HepG2 (cell line): ENCODE data around the gene PITX3. TPM values are rescaled to one million over a fixed set of nuclear protein-coding genes. Genes with fewer than 3 reads are reported as not detected.
A peak's percentile ranks its signal among the peaks of the same experiment; 100 is the strongest.

Experiments used
- AGO1 ChIP-seq: fragments of 200-400 bp; formaldehyde crosslinking; IDR thresholded peaks from 2 replicates; pipeline ENCODE4 v1.6.1; 2017; ENCODE audit warnings: mild to moderate bottlenecking, low read depth, low read length, moderate library complexity; ENCODE audit not compliant: poor library complexity, severe bottlenecking
- ARNT ChIP-seq: fragments of 450-650 bp; IDR thresholded peaks from 2 replicates; pipeline ENCODE4 v1.6.1; 2017
- CREM ChIP-seq, 2 experiments: sonication (generic) in 1 of 2; formaldehyde crosslinking in 1 of 2; IDR thresholded peaks; 2 replicates each; pipeline versions ENCODE4 v1.4.0 to v1.6.1; 2016 to 2020; ENCODE audit warnings: antibody characterized with exemption in 1 of 2, mild to moderate bottlenecking in 1 of 2, missing genetic modification reagents in 1 of 2
- GLI4 ChIP-seq: sonication (generic); formaldehyde crosslinking; IDR thresholded peaks from 2 replicates; pipeline ENCODE4 v1.5.1; 2020; ENCODE audit warnings: missing genetic modification reagents, mild to moderate bottlenecking, moderate library complexity, borderline replicate concordance
- MAFG ChIP-seq: sonication (generic); formaldehyde crosslinking; IDR thresholded peaks from 2 replicates; pipeline ENCODE4 v1.5.1; 2020; ENCODE audit warnings: mild to moderate bottlenecking, missing genetic modification reagents
- MAFK ChIP-seq, 2 experiments: IDR thresholded peaks in 1 of 2; conservative IDR thresholded peaks in 1 of 2; 2 replicates each; pipeline ENCODE4 v1.6.1; 2011; ENCODE audit warnings: improper control_type of control experiment in 2 of 2, low read length in 2 of 2
- MBNL3 ChIP-seq: fragments of 250-450 bp; sonication (Bioruptor Pico); conservative IDR thresholded peaks from 2 replicates; pipeline ENCODE4 v1.8.0; 2022; ENCODE audit warnings: mild to moderate bottlenecking, inconsistent platforms
- MXI1 ChIP-seq: IDR thresholded peaks from 3 replicates; pipeline ENCODE4 v1.6.1; 2012; ENCODE audit warnings: low read depth, low read length, inconsistent platforms, borderline replicate concordance
- NFE2L2 ChIP-seq: fragments of 150-350 bp; IDR thresholded peaks from 2 replicates; pipeline ENCODE4 v1.6.1; 2014; ENCODE audit warnings: low read length
- NPAS2 ChIP-seq: sonication (generic); formaldehyde crosslinking; IDR thresholded peaks from 2 replicates; pipeline ENCODE4 v1.8.0; 2022; ENCODE audit warnings: mild to moderate bottlenecking, missing genetic modification reagents, borderline replicate concordance
- PCBP2 ChIP-seq: fragments of 200-400 bp; formaldehyde crosslinking; optimal IDR thresholded peaks from 2 replicates; pipeline ENCODE3; 2018; ENCODE audit warnings: low read length, low read depth; ENCODE audit not compliant: poor library complexity, severe bottlenecking
- PITX1 ChIP-seq: sonication (generic); formaldehyde crosslinking; IDR thresholded peaks from 2 replicates; pipeline ENCODE4 v1.5.1; 2020; ENCODE audit warnings: mild to moderate bottlenecking, missing genetic modification reagents
- RCOR2 ChIP-seq: IDR thresholded peaks from 2 replicates; pipeline ENCODE4 v1.6.1; 2016; ENCODE audit warnings: missing biosample characterization, missing genetic modification reagents
- SRSF4 ChIP-seq: fragments of 200-400 bp; formaldehyde crosslinking; IDR thresholded peaks from one replicate; pipeline ENCODE4 v1.6.1; 2018; ENCODE audit warnings: mild to moderate bottlenecking, low read depth, low read length, moderate library complexity; ENCODE audit not compliant: poor library complexity, severe bottlenecking
- TCF7L2 ChIP-seq: IDR thresholded peaks from 2 replicates; pipeline ENCODE4 v1.6.1; 2011; ENCODE audit warnings: mild to moderate bottlenecking, low read depth, low read length, moderate library complexity
- ZFP90 ChIP-seq: sonication (generic); formaldehyde crosslinking; IDR thresholded peaks from 2 replicates; pipeline ENCODE4 v1.8.0; 2022; ENCODE audit warnings: missing genetic modification reagents, mild to moderate bottlenecking, inconsistent platforms, borderline replicate concordance
- ZNF121 ChIP-seq: sonication (generic); formaldehyde crosslinking; IDR thresholded peaks from 2 replicates; pipeline ENCODE4 v1.5.0; 2020; ENCODE audit warnings: mild to moderate bottlenecking, missing genetic modification reagents
- ZNF232 ChIP-seq: sonication (generic); formaldehyde crosslinking; IDR thresholded peaks from 2 replicates; pipeline ENCODE4 v1.4.0; 2020; ENCODE audit warnings: missing genetic modification reagents, borderline replicate concordance
- ZNF234 ChIP-seq: sonication (generic); formaldehyde crosslinking; conservative IDR thresholded peaks from 2 replicates; pipeline ENCODE4 v1.5.1; 2020; ENCODE audit warnings: mild to moderate bottlenecking, missing genetic modification reagents
- ZNF34 ChIP-seq: sonication (generic); formaldehyde crosslinking; IDR thresholded peaks from 2 replicates; pipeline ENCODE4 v1.4.0; 2020; ENCODE audit warnings: mild to moderate bottlenecking, missing genetic modification reagents, borderline replicate concordance
- ZNF484 ChIP-seq: sonication (generic); formaldehyde crosslinking; IDR thresholded peaks from 2 replicates; pipeline ENCODE4 v1.5.1; 2020; ENCODE audit warnings: mild to moderate bottlenecking, low read depth, missing genetic modification reagents, borderline replicate concordance
- ZNF577 ChIP-seq: sonication (generic); formaldehyde crosslinking; IDR thresholded peaks from 2 replicates; pipeline ENCODE4 v1.4.0; 2020; ENCODE audit warnings: mild to moderate bottlenecking, low read depth, missing genetic modification reagents, borderline replicate concordance
- ZNF660 ChIP-seq: sonication (generic); formaldehyde crosslinking; IDR thresholded peaks from 2 replicates; pipeline ENCODE4 v1.5.1; 2020; ENCODE audit warnings: mild to moderate bottlenecking, low read depth, missing genetic modification reagents, borderline replicate concordance
- ZNF768 ChIP-seq: sonication (generic); formaldehyde crosslinking; IDR thresholded peaks from 2 replicates; pipeline ENCODE4 v1.4.0; 2020; ENCODE audit warnings: missing genetic modification reagents
- ZSCAN12 ChIP-seq: sonication (generic); formaldehyde crosslinking; IDR thresholded peaks from 2 replicates; pipeline ENCODE4 v1.9.0; 2021; ENCODE audit warnings: mild to moderate bottlenecking, missing genetic modification reagents
- ZSCAN29 ChIP-seq: sonication (generic); formaldehyde crosslinking; conservative IDR thresholded peaks from 2 replicates; pipeline ENCODE4 v1.4.0; 2020; ENCODE audit warnings: mild to moderate bottlenecking, missing genetic modification reagents
- polyA plus RNA-seq, 8 experiments: library from polyadenylated mRNA; depleted of rRNA in 3 of 8; stranded (reverse) in 7 of 8; unstranded in 1 of 8; fragments of >200 nt; fragmentation: Illumina TruSeq in 4 of 8; extraction: Trizol in 4 of 8; gene quantifications; 2 replicates each; pipeline versions ENCODE4 v1.2.1 to v1.2.3, GENCODE V29; 2011 to 2016; ENCODE audit warnings: low read depth in 4 of 8, missing spikeins in 1 of 8, mixed read lengths in 1 of 8; ENCODE audit not compliant: insufficient read depth in 1 of 8
- total RNA-seq, 5 experiments: library from RNA; depleted of rRNA; stranded (reverse); fragments of >200 nt; fragmentation: Illumina TruSeq; extraction: Trizol; gene quantifications; 2 replicates each; pipeline ENCODE4 v1.2.3, GENCODE V29; 2016; ENCODE audit warnings: low read depth in 1 of 5
- TF ChIP-seq, protein P1 (sequence below): sonication (generic); formaldehyde crosslinking; conservative IDR thresholded peaks from 2 replicates; pipeline ENCODE4 v1.4.0; 2020; ENCODE audit warnings: missing genetic modification reagents
- TF ChIP-seq, protein P2 (sequence below): sonication (generic); formaldehyde crosslinking; IDR thresholded peaks from 2 replicates; pipeline ENCODE4 v1.4.0; 2020; ENCODE audit warnings: mild to moderate bottlenecking, low read depth, missing genetic modification reagents

Gene PITX3
- total and polyA plus RNA-seq, 2 of the 13 experiments (the other 11 are each of a cell fraction or from before 2014, with no cell fraction given), result not detected

GRCh38 chr10:102231357-102232318 is 9.7 kb downstream of the PITX3 start (continued):
- TF ChIP-seq ZNF34 (CRISPR knock-in tag) (no peak), ZNF577 (CRISPR knock-in tag) (no peak), ZFP90 (CRISPR knock-in tag) (no peak), CREM (IDR thresholded peaks at IDR 0.05) (no peak), CREM (CRISPR knock-in tag; IDR thresholded peaks at IDR 0.05) (no peak), AGO1 (no peak), MBNL3 (no peak), MAFK (conservative IDR thresholded peaks at IDR 0.05 in 1 of 2, IDR thresholded peaks at IDR 0.05 in 1 of 2; ENCODE audit: low read length in 2 of 2) (no peak), ARNT (no peak), GLI4 (CRISPR knock-in tag) (no peak), ZSCAN12 (no peak), MXI1 (peak; percentile 20; the same call in 1 of the 3 replicates), RCOR2 (CRISPR knock-in tag) (peak; percentile 57; the same call in 1 of the 2 replicates), ZNF660 (CRISPR knock-in tag) (no peak), ZNF484 (CRISPR knock-in tag) (no peak), ZNF232 (CRISPR knock-in tag) (no peak), PITX1 (peak; percentile 70), ZNF234 (CRISPR knock-in tag) (no peak), ZNF121 (no peak), NFE2L2 (no peak), TCF7L2 (no peak), PCBP2 (no peak), ZSCAN29 (CRISPR knock-in tag) (no peak), ZNF768 (CRISPR knock-in tag) (peak; percentile 64), SRSF4 (no peak), NPAS2 (CRISPR knock-in tag) (no peak), MAFG (CRISPR knock-in tag) (no peak)
- TF ChIP-seq, protein P1, sequence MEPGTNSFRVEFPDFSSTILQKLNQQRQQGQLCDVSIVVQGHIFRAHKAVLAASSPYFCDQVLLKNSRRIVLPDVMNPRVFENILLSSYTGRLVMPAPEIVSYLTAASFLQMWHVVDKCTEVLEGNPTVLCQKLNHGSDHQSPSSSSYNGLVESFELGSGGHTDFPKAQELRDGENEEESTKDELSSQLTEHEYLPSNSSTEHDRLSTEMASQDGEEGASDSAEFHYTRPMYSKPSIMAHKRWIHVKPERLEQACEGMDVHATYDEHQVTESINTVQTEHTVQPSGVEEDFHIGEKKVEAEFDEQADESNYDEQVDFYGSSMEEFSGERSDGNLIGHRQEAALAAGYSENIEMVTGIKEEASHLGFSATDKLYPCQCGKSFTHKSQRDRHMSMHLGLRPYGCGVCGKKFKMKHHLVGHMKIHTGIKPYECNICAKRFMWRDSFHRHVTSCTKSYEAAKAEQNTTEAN, result no peak
- TF ChIP-seq, protein P2, sequence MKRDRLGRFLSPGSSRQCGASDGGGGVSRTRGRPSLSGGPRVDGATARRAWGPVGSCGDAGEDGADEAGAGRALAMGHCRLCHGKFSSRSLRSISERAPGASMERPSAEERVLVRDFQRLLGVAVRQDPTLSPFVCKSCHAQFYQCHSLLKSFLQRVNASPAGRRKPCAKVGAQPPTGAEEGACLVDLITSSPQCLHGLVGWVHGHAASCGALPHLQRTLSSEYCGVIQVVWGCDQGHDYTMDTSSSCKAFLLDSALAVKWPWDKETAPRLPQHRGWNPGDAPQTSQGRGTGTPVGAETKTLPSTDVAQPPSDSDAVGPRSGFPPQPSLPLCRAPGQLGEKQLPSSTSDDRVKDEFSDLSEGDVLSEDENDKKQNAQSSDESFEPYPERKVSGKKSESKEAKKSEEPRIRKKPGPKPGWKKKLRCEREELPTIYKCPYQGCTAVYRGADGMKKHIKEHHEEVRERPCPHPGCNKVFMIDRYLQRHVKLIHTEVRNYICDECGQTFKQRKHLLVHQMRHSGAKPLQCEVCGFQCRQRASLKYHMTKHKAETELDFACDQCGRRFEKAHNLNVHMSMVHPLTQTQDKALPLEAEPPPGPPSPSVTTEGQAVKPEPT (CRISPR knock-in tag), result no peak
